NCI-H128 (cell line): Measurements from ENCODE around the gene NUP98.
"Not testable (repeated sequence)": the region's sequence is repeated elsewhere in the genome, so short reads cannot be mapped to it uniquely, and the experiment has no call there.

ENCODE experiments used
- DNase-seq: peaks from one replicate; lab custom pipeline; 2025; ENCODE audit not compliant: unreplicated experiment; lab: John Stamatoyannopoulos, UW

The NUP98 gene

DNA sequence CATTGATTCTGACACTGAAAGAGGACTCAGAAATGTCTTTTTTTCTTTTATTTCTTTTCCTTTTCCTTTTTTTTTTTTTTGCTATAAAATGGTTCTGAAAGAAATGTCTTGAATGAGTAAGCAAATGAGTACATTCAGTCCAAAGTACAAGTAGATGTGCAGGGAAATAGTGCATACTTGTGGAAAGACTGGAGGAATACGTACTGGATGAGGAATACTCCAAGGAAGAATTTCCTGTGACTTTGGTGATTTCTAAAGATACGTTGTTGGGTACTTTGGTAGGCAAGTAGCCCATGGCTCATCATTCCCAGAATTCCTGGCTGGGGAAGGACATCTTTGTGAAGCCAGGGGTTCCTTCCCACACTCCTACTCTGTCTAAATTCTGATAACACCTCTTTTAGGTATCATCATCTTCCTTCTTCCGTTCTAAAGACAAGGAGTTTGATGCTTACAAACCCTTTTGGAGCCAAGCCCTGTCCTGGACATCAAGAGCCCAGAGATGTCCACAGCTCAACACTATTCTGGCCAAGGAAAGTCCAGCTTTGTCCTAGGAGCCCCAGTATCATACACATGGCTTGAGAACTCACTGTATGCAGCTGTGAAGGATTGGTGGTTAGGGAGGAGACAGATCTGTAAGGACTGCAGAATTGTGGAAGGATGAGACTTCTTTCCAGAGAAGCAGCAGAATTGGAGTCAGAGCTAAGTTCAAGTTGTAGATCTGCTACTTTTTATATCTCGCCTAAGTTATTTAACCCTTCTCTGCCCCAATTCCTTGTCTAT is 4.8 kb upstream of the NUP98 start:
- no peak for DNase-seq

DNA sequence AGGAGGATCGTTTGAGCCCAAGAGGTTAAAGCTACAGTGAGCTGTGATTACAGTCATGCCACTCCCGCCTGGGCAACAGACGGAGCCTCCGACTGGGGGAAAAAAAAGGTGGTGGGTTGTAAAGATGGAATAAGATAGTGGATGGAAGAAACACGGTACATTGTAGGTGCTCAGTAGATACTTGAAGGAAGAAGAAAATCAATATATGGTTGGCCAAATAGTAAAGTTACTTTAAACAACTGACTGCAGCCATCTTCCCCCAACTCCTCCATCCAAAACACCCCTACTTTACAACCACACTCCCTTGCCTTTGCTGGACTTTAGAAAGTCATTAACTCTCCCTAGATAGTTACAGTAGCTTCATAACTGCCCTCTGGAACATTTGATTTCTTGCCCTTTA is 2.5 kb upstream of the NUP98 start:
- no peak for DNase-seq

GRCh38 chr11:3799143-3799542 is 1.8 kb upstream of the NUP98 start:
- DNase-seq, result no peak

- peak; percentile 19 for DNase-seq
Measured at GRCh38 chr11:3796801-3797328, 489 bp downstream of the NUP98 start.

- DNase-seq, result no peak
Measured at GRCh38 chr11:3796346-3796745, 1.0 kb downstream of the NUP98 start.

DNA sequence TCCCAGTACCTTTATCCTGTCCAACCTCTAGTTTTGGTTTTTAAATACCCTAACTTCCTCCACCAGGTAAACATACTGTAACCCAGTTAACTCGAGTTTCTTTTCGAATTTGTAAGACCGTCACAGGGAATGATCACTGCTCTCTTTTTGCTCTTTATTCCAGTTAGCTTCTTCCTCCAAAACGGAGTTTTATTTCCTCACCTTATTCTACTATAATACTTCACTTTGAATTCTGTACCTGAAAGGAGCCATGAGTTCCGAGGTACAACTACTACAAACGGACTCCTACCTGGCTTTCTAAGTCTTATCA is 1.4 kb downstream of the NUP98 start:
- no peak for DNase-seq

GRCh38 chr11:3795131-3796001 is 2.0 kb downstream of the NUP98 start:
- no peak for DNase-seq

DNA sequence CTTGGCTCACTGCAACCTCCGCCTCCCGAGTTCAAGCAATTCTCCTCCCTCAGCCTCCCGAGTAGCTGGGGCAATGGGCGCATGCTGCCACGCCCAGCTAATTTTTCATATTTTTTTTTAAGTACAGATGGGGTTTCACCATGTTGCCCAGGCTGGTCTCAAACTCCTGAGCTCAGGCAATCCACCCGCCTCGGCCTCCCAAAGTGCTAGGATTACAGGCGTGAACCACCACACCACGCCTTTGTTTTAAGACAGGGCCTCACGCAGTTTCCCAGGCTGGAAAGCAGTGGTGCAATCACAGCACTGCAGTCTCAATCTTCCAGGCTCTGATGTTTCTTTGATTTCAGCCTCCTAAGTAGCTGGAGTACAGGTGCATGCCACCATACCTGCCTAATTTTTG is 3.0 kb downstream of the NUP98 start:
- DNase-seq, result not testable (repeated sequence)

DNA sequence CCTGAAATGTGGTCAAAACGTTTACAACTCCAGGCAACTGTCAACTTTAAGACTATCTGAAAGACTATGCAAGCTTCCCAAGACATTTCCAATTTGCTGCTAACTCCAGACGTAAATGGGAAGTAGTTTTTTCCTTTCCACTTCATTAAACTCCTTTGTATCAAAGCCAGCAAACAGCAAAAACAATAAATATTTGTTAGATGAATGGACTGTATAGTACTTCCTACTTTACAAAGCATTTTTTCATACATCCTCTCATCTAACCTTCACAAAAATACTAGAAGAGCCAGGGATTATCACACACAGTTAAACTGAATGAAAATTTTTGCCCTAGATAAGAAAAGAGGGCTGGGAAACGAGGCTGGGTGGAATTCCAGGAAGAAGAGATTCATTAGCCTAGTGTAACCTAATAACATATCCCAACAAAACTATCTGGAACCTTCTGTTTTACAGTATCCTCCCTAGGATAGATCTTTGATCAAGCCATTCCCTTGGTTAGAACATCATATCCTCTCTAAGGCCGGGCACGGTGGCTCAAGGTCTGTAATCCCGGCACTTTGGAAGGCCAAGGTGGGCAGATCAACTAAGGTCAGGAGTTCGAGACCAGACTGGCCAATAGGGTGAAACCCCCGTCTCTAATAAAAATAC is 10.4 kb downstream of the NUP98 start:
- DNase-seq, result no peak

GRCh38 chr11:3783611-3784010 is 13.7 kb downstream of the NUP98 start:
- DNase-seq, result no peak

GRCh38 chr11:3782963-3783362 is 14.4 kb downstream of the NUP98 start:
- DNase-seq, result no peak

DNA sequence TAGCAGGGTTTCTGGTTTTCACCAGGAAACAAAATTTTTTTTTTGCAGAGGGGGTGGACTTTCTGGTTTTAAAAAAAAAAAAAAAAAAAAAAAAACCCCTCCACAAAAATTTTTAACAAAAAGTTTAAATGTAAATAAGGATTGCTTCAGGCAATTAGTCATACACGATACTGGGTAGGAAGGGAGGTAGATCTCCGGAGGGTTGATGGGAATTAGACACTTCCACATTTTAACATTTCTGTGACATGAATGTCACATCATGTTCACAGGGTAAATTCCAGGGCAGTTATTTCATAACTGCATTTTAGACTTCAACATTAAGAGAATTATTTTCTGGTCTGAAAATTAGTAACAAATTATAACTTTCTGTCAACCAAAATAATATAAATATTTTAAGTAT is 15.9 kb downstream of the NUP98 start:
- DNase-seq, result no peak

DNA sequence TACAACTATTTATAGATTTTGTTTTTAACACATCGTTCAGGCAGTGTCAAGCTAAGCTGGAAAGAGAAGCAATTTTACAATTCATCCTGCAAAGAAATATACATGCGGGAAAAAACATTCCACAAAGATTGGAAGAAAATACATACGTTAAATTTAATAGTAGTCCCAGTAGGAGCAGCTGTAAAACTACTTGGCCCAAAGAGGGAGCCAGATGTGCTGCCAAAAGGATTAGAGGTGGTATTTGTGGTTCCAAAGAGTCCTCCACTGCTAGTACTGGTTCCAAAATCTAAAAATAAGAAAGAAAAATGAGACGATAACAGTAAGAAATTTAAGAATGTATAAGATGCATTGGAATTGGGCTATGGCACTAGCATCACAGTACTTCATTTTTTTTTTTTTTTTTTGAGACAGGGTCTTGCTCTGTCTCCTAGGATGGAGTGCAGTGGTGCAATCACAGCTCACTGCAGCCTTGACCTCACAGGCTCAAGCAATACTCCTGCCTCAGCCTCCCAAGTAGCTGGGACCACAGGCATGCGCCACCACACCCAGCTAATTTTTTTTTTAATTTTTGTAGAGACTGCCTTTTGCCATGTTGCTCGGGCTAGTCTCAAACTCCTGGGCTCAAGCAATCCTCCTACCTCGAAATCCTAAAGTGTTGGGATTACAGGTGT is 21.5 kb downstream of the NUP98 start:
- no peak for DNase-seq

GRCh38 chr11:3773180-3773579 is 24.2 kb downstream of the NUP98 start:
- no peak for DNase-seq

DNA sequence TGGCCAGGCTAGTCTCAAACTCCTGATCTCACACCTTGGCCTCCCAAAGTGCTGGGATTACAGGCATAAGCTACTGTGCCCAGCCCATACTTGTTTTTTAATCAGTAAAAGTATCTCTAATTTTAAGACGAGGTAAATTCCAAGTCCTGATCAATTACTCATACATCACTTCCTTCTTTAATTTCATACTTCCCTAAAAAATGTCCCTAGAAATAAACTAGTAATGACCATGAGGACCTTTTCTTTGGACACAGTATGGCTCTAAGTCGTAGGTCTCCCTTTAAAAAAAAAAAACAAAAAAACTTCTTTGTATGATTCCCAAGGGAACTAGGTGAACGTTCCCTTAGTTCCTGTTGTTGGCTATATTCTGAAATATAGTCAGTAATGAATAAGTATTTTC is 29.8 kb downstream of the NUP98 start:
- DNase-seq, result no peak

DNA sequence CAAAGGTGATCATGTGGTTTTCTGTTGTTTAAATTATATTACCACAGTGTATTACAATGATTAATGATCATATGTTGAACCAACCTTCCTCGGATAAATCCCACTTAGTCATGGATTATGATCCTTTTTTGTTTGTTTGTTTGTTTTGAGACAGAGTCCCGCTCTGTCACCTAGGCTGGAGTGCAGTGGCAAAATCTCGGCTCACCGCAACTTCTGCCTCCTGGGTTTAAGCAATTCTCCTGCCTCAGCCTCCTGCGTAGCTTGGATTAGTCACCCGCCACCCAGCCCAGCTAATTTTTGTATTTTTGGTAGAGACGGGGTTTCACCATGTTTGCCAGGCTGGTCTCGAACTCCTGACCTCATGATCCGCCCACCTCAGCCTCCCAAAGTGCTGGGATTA is 30.5 kb downstream of the NUP98 start:
- DNase-seq, result not testable (repeated sequence)

DNA sequence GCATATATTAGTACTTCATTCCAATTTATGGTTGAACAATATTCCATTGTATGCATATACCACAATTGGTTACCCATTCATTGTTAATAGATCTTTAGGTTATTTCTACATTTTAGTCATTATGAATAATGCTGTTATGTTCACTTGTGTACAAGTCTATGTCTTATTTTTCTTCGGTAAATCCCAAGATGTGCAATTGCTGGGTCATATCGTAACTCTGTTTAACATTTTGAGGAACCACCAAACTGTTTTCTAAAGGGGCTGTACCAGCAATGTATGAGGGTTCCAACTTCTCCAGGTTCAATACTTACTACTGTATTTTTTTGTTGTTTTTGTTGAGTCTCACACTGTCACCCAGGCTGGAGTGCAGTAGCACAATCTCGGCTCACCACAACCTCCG is 33.1 kb downstream of the NUP98 start:
- DNase-seq, result no peak

DNA sequence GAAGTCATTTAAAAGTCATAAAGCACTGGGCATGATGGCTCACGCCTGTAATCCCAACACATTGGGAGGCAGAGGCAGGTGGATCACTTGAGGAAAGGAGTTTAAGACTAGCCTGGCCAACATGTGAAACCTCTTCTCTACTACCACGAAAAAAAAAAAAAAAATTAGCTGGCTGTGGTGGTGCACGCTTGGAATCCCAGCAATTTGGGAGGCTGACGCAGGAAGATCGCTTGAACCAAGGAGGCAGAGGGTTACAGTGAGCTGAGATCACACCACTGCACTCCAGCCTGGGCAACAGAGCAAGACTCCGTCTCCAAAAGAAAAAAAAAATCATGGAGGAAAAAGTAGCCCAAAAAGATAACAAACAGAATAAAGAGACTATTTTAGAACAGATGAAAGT is 42.2 kb downstream of the NUP98 start:
- DNase-seq, result no peak

GRCh38 chr11:3753110-3753509 is 44.2 kb downstream of the NUP98 start:
- DNase-seq, result no peak

DNA sequence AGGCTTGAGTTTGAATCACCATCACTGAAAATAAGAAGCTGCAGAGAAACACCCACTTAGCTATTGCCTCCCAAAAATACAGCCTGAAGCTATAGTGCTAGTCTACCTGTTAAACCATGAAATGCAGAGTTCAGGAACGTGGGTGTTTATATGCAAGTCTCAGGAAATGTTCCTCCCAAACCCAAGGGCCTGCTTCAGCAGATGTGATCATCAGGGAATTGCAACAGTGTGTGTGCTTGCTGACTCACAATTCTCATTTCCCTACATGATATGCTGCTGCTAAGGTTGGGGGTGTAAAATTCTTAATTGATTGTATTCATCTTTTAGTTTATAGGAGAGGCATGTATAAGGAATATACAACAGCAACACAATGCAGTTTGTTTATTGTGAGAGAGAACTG is 49.6 kb downstream of the NUP98 start:
- no peak for DNase-seq

DNA sequence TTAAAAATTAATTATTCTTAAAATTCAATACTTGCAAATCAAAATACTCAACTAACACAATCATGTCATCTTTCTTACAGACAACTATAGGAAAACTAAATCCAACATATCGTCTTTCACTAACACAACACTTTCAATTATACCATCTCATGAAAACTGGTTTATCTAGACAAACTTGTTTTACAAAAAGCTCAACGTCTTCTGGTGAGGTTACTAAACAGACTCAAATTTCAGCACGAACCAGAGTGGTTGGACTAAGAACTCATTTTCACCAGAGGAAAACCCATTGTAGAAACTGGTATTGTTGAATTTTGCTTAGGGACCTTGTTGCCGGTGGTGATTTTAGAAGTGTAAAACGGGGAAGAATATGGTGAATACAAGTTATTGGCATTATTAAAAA is 52.2 kb downstream of the NUP98 start:
- no peak for DNase-seq
